Measurements from ENCODE around the gene MED13L. TPM values are rescaled to one million over a fixed set of nuclear protein-coding genes. Genes with fewer than 3 reads are reported as not detected.

Gene MED13L
- total and polyA plus RNA-seq, 12 donors: 8.8 to 106 (median 73.8) TPM

DNA sequence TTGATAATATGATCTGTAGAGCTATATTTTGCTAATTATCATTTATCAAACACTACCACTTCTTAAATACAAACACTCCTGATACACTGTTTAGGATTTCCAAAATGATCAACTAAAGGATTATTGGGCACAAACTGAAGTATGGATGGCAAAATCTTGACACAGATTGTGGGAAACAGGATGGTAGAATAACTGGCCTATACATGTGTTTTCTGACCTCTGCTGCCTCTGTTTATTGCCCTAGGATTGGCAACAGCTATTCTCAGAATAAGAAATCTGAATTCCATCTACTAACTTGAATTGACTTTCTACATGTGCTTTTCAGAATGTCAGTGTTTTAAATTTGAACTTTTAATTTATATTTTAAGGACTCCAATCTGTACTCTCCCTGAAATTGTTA, 209.1 kb downstream of the MED13L start:
- intact Hi-C loops (cut with DNase I): no loop called here
- Histone ChIP-seq H3K36me3 (replicated peaks in 1 of 2) (no peaks in the 10 kb centered on the region), H3K4me3 (no peak overlapping the region), H3K9me3 (replicated peaks in 1 of 3) (no peaks in the 10 kb centered on the region), H3K27ac (no peak overlapping the region), H3K27me3 (no peaks in the 10 kb centered on the region), H3K4me1 (replicated peaks in 1 of 2) (peaks cover 13 to 41% of the 10 kb centered on the region in 2 donors)
- no peak for TF ChIP-seq POLR2A (IDR thresholded peaks at IDR 0.05)
- TF ChIP-seq, protein P1, sequence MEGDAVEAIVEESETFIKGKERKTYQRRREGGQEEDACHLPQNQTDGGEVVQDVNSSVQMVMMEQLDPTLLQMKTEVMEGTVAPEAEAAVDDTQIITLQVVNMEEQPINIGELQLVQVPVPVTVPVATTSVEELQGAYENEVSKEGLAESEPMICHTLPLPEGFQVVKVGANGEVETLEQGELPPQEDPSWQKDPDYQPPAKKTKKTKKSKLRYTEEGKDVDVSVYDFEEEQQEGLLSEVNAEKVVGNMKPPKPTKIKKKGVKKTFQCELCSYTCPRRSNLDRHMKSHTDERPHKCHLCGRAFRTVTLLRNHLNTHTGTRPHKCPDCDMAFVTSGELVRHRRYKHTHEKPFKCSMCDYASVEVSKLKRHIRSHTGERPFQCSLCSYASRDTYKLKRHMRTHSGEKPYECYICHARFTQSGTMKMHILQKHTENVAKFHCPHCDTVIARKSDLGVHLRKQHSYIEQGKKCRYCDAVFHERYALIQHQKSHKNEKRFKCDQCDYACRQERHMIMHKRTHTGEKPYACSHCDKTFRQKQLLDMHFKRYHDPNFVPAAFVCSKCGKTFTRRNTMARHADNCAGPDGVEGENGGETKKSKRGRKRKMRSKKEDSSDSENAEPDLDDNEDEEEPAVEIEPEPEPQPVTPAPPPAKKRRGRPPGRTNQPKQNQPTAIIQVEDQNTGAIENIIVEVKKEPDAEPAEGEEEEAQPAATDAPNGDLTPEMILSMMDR (IDR thresholded peaks at IDR 0.05): no peak
- no peak for DNase-seq

DNA sequence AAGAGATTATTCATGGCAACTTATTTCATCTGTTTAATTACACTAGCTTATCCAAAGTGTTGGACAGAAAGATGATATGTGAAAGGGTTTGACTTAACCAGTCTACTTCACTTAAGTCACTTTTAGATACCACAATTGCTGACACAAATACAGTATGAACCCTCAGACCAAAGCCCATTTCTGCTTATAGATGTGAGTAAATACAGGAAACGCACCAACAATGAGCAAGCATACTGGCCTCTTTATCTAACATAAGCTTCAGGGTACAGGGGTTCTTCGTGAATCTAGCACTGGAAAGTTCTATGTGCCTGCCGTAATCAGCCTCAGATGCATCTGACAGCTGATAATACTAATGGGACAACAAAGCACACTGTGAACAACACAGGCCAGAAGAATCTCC, 209.6 kb downstream of the MED13L start:
- H3K9me3 ChIP-seq (replicated peaks in 1 of 3): no peaks in the 10 kb centered on the region
- no peak for DNase-seq
- 63 to 87% (median 75%) methylated on average over 3 of the region's 3 CpGs for WGBS, 4 donors
- intact Hi-C loops (cut with DNase I): no loop called here
- TF ChIP-seq POLR2A (IDR thresholded peaks at IDR 0.05): no peak
- TF ChIP-seq, protein P1 (IDR thresholded peaks at IDR 0.05): no peak
- no peak overlapping the region for H3K4me3 ChIP-seq
- H3K27ac ChIP-seq: no peak overlapping the region
- H3K27me3 ChIP-seq: no peaks in the 10 kb centered on the region
- H3K4me1 ChIP-seq (replicated peaks in 1 of 2): peaks cover 13 to 41% of the 10 kb centered on the region in 2 donors
- no peaks in the 10 kb centered on the region for H3K36me3 ChIP-seq (replicated peaks in 1 of 2)

DNA sequence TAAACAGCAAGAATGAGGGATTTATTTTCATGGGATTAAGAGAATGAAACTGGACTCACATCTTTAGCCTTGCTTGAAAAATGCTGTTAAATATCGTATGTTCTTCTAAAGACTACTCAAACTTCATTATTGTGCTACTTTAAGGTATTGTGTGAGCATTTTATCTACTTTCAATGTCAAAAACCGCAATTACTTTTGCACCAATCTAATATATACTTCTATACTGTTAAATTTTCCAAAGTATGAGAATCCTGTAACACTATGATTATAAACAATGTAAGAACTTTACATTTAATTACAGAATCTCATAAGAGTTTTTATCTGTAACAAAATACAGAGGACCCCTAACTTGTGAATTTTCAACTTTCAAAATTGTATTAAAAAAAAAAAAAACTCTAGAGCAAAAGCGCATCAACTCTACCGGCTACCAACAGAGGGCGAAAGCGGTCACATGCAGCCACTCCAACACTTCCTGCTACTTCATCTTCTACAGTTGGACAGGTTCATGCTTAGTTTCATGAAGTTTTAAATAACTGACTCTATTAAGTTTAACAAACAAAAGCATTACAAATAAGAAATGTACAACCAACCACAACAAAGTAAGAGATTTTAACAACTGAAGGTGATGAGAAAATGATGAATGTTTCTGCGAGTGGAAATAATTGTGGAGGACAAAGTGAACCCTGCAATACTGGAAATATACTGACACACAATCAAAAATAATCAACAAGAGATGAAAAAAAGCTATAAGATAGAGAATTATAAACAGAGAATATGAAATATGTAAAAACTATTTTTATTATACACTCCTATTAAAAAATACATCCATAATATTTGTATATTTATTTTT, 210.9 kb downstream of the MED13L start:
- intact Hi-C loops (cut with DNase I): no loop called here
- peak in 5 of 7 donors; percentile 26 to 43 (median 36) for DNase-seq
- Histone ChIP-seq H3K4me1 (replicated peaks in 1 of 2) (peaks cover 13 to 34% of the 10 kb centered on the region in 2 donors), H3K27me3 (no peaks in the 10 kb centered on the region), H3K9me3 (replicated peaks in 1 of 3) (no peaks in the 10 kb centered on the region), H3K27ac (no peak overlapping the region), H3K4me3 (no peak overlapping the region), H3K36me3 (replicated peaks in 1 of 2) (no peaks in the 10 kb centered on the region)
- TF ChIP-seq POLR2A (IDR thresholded peaks at IDR 0.05): no peak
- TF ChIP-seq, protein P1 (IDR thresholded peaks at IDR 0.05): peak; percentile 32 to 60 (median 52)
- WGBS, 4 donors: 70 to 76% (median 75%) methylated on average over 7 of the region's 7 CpGs

DNA sequence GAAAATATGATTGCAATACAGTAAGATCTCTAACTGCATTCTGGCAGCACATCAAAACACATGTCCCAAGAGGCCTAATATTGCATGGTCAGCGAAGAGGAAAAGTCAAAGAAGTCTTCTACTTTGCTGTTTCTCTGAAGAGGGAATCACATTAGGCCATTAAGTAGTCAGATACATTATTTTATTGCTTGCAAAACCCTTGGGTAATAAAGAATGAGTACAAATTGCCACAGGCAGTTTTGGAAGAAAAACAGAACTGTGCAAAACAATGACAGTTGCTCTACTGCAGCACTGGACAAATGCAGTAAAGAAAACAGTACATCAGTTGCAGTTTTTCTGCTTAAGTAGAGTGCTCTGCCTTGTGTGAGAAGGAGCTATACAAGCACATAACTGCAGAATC, 211.9 kb downstream of the MED13L start:
- H3K9me3 ChIP-seq (replicated peaks in 1 of 3): no peaks in the 10 kb centered on the region
- H3K4me1 ChIP-seq (replicated peaks in 1 of 2): peaks cover 12 to 39% of the 10 kb centered on the region in 2 donors
- TF ChIP-seq, protein P1 (IDR thresholded peaks at IDR 0.05): no peak
- TF ChIP-seq POLR2A (IDR thresholded peaks at IDR 0.05): no peak
- no peak for DNase-seq
- H3K27me3 ChIP-seq: no peaks in the 10 kb centered on the region
- intact Hi-C loops (cut with DNase I): no loop called here
- H3K4me3 ChIP-seq: no peak overlapping the region
- H3K27ac ChIP-seq: no peak overlapping the region
- no peaks in the 10 kb centered on the region for H3K36me3 ChIP-seq (replicated peaks in 1 of 2)
- 63 to 70% (median 65%) methylated on average over 1 of the region's 1 CpG for WGBS, 4 donors
